ENCODE results near the gene DENND2C. TPM values are rescaled to one million over a fixed set of nuclear protein-coding genes. Genes with fewer than 3 reads are reported as not detected.

DENND2C gene
- total RNA-seq, 1 experiment from 2014 or later, result 3.6 TPM

DNA sequence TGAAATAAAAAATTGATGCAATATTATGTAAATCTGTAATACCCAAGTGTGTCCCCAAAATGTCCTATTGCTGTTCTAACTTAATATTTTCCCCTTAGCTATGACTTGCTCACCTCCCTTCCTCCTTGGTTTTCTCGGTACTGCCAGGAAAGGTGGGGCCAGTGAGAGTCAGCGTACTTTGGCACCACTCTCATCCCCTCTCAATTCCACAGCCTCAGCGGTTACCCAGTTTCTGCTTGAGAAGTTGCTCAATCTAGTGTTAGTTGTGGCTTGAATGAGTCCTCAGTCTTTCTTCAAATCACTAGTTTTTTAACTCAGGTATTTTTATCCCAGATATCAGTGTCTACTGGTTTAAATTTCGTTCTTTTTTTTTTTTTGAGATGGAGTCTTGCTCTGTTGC lies 120.7 kb downstream of the DENND2C start:
- no peak overlapping the region for H3K27ac Mint-ChIP-seq
- H3K4me2 ChIP-seq (ENCODE audit: insufficient read depth, insufficient read length, low read length), result no peak overlapping the region
- H3K9ac ChIP-seq (ENCODE audit: extremely low read depth, insufficient read length, low read length), result no peak overlapping the region
- H3K4me1 Mint-ChIP-seq, result peaks cover 2 to 5% of the 10 kb centered on the region in 2 experiments; a peak in 2 of 4 replicates
- no peaks in the 10 kb centered on the region for H4K20me1 ChIP-seq (ENCODE audit: control insufficient read depth, insufficient read depth, insufficient read length)
- no peaks in the 10 kb centered on the region for H3K9me3 ChIP-seq (ENCODE audit: control insufficient read depth, low read depth, low read length)
- H3K27me3 Mint-ChIP-seq (ENCODE audit: low read depth), result peaks cover 2% of the 10 kb centered on the region; the same call in 1 of the 2 replicates
- no peak overlapping the region for H3T11ph ChIP-seq (ENCODE audit: low read length)
- H3K27me3 ChIP-seq (ENCODE audit: insufficient read depth, low read length), result no peaks in the 10 kb centered on the region
- H3K4me3 Mint-ChIP-seq, result no peak overlapping the region
- no peak overlapping the region for H2AK5ac ChIP-seq (ENCODE audit: insufficient read length, low read length)
- H4K8ac ChIP-seq (replicated peaks; ENCODE audit: insufficient read length, low read depth, low read length), result no peak overlapping the region
- no peak overlapping the region for H2BK5ac ChIP-seq (ENCODE audit: insufficient read length, low read length)
- no peaks in the 10 kb centered on the region for H3K9me3 Mint-ChIP-seq
- H4K91ac ChIP-seq (ENCODE audit: insufficient read length, low read depth, low read length), result no peak overlapping the region
- TF ChIP-seq, protein P1, sequence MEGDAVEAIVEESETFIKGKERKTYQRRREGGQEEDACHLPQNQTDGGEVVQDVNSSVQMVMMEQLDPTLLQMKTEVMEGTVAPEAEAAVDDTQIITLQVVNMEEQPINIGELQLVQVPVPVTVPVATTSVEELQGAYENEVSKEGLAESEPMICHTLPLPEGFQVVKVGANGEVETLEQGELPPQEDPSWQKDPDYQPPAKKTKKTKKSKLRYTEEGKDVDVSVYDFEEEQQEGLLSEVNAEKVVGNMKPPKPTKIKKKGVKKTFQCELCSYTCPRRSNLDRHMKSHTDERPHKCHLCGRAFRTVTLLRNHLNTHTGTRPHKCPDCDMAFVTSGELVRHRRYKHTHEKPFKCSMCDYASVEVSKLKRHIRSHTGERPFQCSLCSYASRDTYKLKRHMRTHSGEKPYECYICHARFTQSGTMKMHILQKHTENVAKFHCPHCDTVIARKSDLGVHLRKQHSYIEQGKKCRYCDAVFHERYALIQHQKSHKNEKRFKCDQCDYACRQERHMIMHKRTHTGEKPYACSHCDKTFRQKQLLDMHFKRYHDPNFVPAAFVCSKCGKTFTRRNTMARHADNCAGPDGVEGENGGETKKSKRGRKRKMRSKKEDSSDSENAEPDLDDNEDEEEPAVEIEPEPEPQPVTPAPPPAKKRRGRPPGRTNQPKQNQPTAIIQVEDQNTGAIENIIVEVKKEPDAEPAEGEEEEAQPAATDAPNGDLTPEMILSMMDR (conservative IDR thresholded peaks at IDR 0.05), result no peak
- H4K5ac ChIP-seq (ENCODE audit: insufficient read length, low read depth, low read length), result no peak overlapping the region
- no peaks in the 10 kb centered on the region for H3K23me2 ChIP-seq (ENCODE audit: insufficient read length, low read depth, low read length, poor library complexity, severe bottlenecking)
- no peak for DNase-seq
- no peak overlapping the region for H3K56ac ChIP-seq (ENCODE audit: insufficient read length, low read depth, low read length)
- no peak overlapping the region for H2AFZ ChIP-seq (ENCODE audit: low read length)
- H2BK15ac ChIP-seq (ENCODE audit: low read depth, low read length), result no peak overlapping the region
- no peaks in the 10 kb centered on the region for H3K79me2 ChIP-seq (ENCODE audit: insufficient read depth, low read length)
- no CpG with 5 or more reads among the region's 4 CpGs for WGBS (ENCODE audit: extremely low coverage, insufficient read length, low lambda C conversion rate)
- H3K4ac ChIP-seq (ENCODE audit: low read depth, low read length), result no peak overlapping the region
- no peak overlapping the region for H3K23ac ChIP-seq (ENCODE audit: insufficient read length, low read depth, low read length)
- H3K18ac ChIP-seq (ENCODE audit: insufficient read length, low read depth, low read length), result no peak overlapping the region
- H3K36me3 Mint-ChIP-seq (ENCODE audit: insufficient read depth in 1 of 3, low read depth in 3 of 3), result no peaks in the 10 kb centered on the region
- no peak overlapping the region for H3K27ac ChIP-seq (ENCODE audit: insufficient read length, low read depth, low read length)
- H2BK12ac ChIP-seq (ENCODE audit: insufficient read length, low read depth, low read length), result no peak overlapping the region
- no peaks in the 10 kb centered on the region for H3K79me1 ChIP-seq (ENCODE audit: insufficient read depth, low read depth, low read length, poor library complexity, severe bottlenecking)
- no peaks in the 10 kb centered on the region for H3K4me1 ChIP-seq (ENCODE audit: insufficient read depth, low read length)
- no peak overlapping the region for H3K14ac ChIP-seq (ENCODE audit: insufficient read depth, low read length)
- no peak overlapping the region for H2BK20ac ChIP-seq (ENCODE audit: low read depth, low read length, poor library complexity, severe bottlenecking)
- no peak overlapping the region for H2BK120ac ChIP-seq (ENCODE audit: low read depth, low read length, poor library complexity, severe bottlenecking)
